Muscle layer of colon (tissue), 2 donors: ENCODE measurements around the gene NET1.
A peak's percentile ranks its signal among the peaks of the same experiment; 100 is the strongest.
"Not testable (repeated sequence)": the region's sequence is repeated elsewhere in the genome, so short reads cannot be mapped to it uniquely, and the experiment has no call there.

Experiments
- H3K27ac ChIP-seq: one replicate; pipeline ENCODE4 v1.7.0; 2013; ENCODE audit warnings: low read depth, mild to moderate bottlenecking, low read length, moderate library complexity
- H3K27me3 ChIP-seq, 2 donors: one replicate each; pipeline ENCODE4 v1.7.0; 2013; ENCODE audit warnings: low read length in 2 of 2, mild to moderate bottlenecking in 2 of 2; ENCODE audit not compliant: insufficient read depth in 2 of 2, control insufficient read depth in 1 of 2
- H3K36me3 ChIP-seq: one replicate; pipeline ENCODE4 v1.7.0; 2013; ENCODE audit warnings: mild to moderate bottlenecking, low read length; ENCODE audit not compliant: insufficient read depth
- H3K4me1 ChIP-seq: one replicate; pipeline ENCODE4 v1.7.0; 2013; ENCODE audit warnings: mild to moderate bottlenecking, low read length; ENCODE audit not compliant: insufficient read depth
- H3K4me3 ChIP-seq, 2 donors: one replicate each; pipeline ENCODE4 v1.7.0; 2013; ENCODE audit warnings: low read length in 2 of 2, low read depth in 1 of 2, mild to moderate bottlenecking in 1 of 2, moderate library complexity in 1 of 2
- H3K9ac ChIP-seq: one replicate; pipeline ENCODE4 v1.7.0; 2013; ENCODE audit warnings: low read length
- H3K9me3 ChIP-seq: one replicate; pipeline ENCODE4 v1.7.0; 2013; ENCODE audit warnings: mild to moderate bottlenecking, low read length
- donor health status: abdominal sarcoma.
- donor health status: Adenocarcinoma of cecum.

Gene NET1

GRCh38 chr10:5400468-5401240, 11.7 kb upstream of the NET1 start:
- H3K27me3 ChIP-seq, result no peaks in the 10 kb centered on the region
- H3K4me3 ChIP-seq, result no peak overlapping the region
- no peaks in the 10 kb centered on the region for H3K4me1 ChIP-seq

GRCh38 chr10:5402798-5403197, 9.6 kb upstream of the NET1 start:
- H3K27ac ChIP-seq, result no peak overlapping the region

More at GRCh38 chr10:5400468-5401240, 11.7 kb upstream of the NET1 start:
- Histone ChIP-seq H3K9me3 (no peaks in the 10 kb centered on the region), H3K27ac (no peak overlapping the region), H3K9ac (no peak overlapping the region), H3K36me3 (no peaks in the 10 kb centered on the region)

GRCh38 chr10:5404208-5405041, 7.9 kb upstream of the NET1 start, which contains the start of gene TUBAL3:
TSS of gene TUBAL3 (minus strand) at chr10:5404828. CDS start at chr10:5404792, 36 bp downstream.
- H3K9me3 ChIP-seq, result no peaks in the 10 kb centered on the region
- H3K27me3 ChIP-seq, result no peaks in the 10 kb centered on the region
- H3K9ac ChIP-seq, result no peak within 1 kb of the TSS
- H3K36me3 ChIP-seq, result no peaks in the 10 kb centered on the region
- H3K4me1 ChIP-seq, result no peaks in the 10 kb centered on the region
- no peak within 1 kb of the TSS for H3K4me3 ChIP-seq
- H3K27ac ChIP-seq, result no peak within 1 kb of the TSS

More at GRCh38 chr10:5402798-5403197, 9.6 kb upstream of the NET1 start:
- no peak overlapping the region for H3K9ac ChIP-seq
- H3K4me1 ChIP-seq, result no peaks in the 10 kb centered on the region
- H3K27me3 ChIP-seq, result no peaks in the 10 kb centered on the region
- H3K4me3 ChIP-seq, result no peak overlapping the region
- no peaks in the 10 kb centered on the region for H3K9me3 ChIP-seq
- no peaks in the 10 kb centered on the region for H3K36me3 ChIP-seq

GRCh38 chr10:5406918-5407317, 5.4 kb upstream of the NET1 start:
- Histone ChIP-seq H3K4me1 (peaks cover under 1% of the 10 kb centered on the region), H3K27me3 (no peaks in the 10 kb centered on the region), H3K9me3 (no peaks in the 10 kb centered on the region), H3K9ac (no peak overlapping the region), H3K27ac (no peak overlapping the region), H3K4me3 (no peak overlapping the region), H3K36me3 (no peaks in the 10 kb centered on the region)

- H3K27ac ChIP-seq, H3K4me3 ChIP-seq, H3K4me1 ChIP-seq, H3K9me3 ChIP-seq, H3K36me3 ChIP-seq, H3K9ac ChIP-seq, H3K27me3 ChIP-seq: not testable (repeated sequence)
Observed at GRCh38 chr10:5410787-5411186, 1.6 kb upstream of the NET1 start.

- H3K4me3 ChIP-seq, result peak overlapping the region in 1 of 2 donors; percentile 52
- H3K4me1 ChIP-seq, result peaks cover 3% of the 10 kb centered on the region
- H3K36me3 ChIP-seq, result no peaks in the 10 kb centered on the region
- no peak overlapping the region for H3K9ac ChIP-seq
- no peaks in the 10 kb centered on the region for H3K27me3 ChIP-seq
- H3K9me3 ChIP-seq, result no peaks in the 10 kb centered on the region
- no peak overlapping the region for H3K27ac ChIP-seq
Observed at GRCh38 chr10:5411941-5412276, 448 bp upstream of the NET1 start.

GRCh38 chr10:5413012-5413938, 918 bp downstream of the NET1 start:
- H3K27ac ChIP-seq, result no peak overlapping the region
- peak overlapping the region; percentile 9 to 52 for H3K4me3 ChIP-seq
- no peaks in the 10 kb centered on the region for H3K9me3 ChIP-seq
- H3K9ac ChIP-seq, result peak overlapping the region; percentile 22
- H3K27me3 ChIP-seq, result no peaks in the 10 kb centered on the region
- no peaks in the 10 kb centered on the region for H3K36me3 ChIP-seq
- peaks cover 3% of the 10 kb centered on the region for H3K4me1 ChIP-seq

- Histone ChIP-seq H3K9me3 (no peaks in the 10 kb centered on the region), H3K27me3 (no peaks in the 10 kb centered on the region), H3K9ac (no peak overlapping the region), H3K4me3 (no peak overlapping the region), H3K36me3 (no peaks in the 10 kb centered on the region), H3K4me1 (peaks cover 2% of the 10 kb centered on the region), H3K27ac (no peak overlapping the region)
Observed at GRCh38 chr10:5416981-5417380, 4.6 kb downstream of the NET1 start.

GRCh38 chr10:5418584-5418983, 6.2 kb downstream of the NET1 start:
- H3K27me3 ChIP-seq, result no peaks in the 10 kb centered on the region
- no peaks in the 10 kb centered on the region for H3K4me1 ChIP-seq
- H3K27ac ChIP-seq, result no peak overlapping the region
- no peak overlapping the region for H3K4me3 ChIP-seq
- H3K9me3 ChIP-seq, result no peaks in the 10 kb centered on the region
- H3K9ac ChIP-seq, result no peak overlapping the region
- no peaks in the 10 kb centered on the region for H3K36me3 ChIP-seq

GRCh38 chr10:5419466-5420094, 7.2 kb downstream of the NET1 start:
- H3K27me3 ChIP-seq, result no peaks in the 10 kb centered on the region
- H3K9me3 ChIP-seq, result no peaks in the 10 kb centered on the region
- H3K27ac ChIP-seq, result no peak overlapping the region
- H3K4me1 ChIP-seq, result no peaks in the 10 kb centered on the region
- H3K9ac ChIP-seq, result no peak overlapping the region
- no peaks in the 10 kb centered on the region for H3K36me3 ChIP-seq
- H3K4me3 ChIP-seq, result no peak overlapping the region
